OCI-LY3 (cell line): Measurements from ENCODE around the gene PZP.

Source experiments
- H2AFZ ChIP-seq: fragments of 200-600, 300-600 bp; shearing (Covaris generic); 2 replicates; pipeline ENCODE4 v1.6.0; 2014; ENCODE audit warnings: antibody characterized with exemption, low read depth, low read length
- H3K27ac ChIP-seq: fragments of 200-600, 300-600 bp; sonication (generic); 2 replicates; pipeline ENCODE4 v1.5.1; 2014; ENCODE audit warnings: mild to moderate bottlenecking, low read length, moderate library complexity, mixed read lengths
- H3K27me3 ChIP-seq: fragments of 200-600, 300-600 bp; sonication (generic); 2 replicates; pipeline ENCODE4 v1.6.1; 2014; ENCODE audit warnings: low read depth, low read length, mixed read lengths
- H3K36me3 ChIP-seq: fragments of 200-600, 300-600 bp; sonication (generic); replicated peaks from 2 replicates; pipeline ENCODE3; 2014; ENCODE audit warnings: low read depth, low read length, mixed read lengths
- H3K4me1 ChIP-seq: fragments of 300-600, 200-600 bp; sonication (generic); 2 replicates; pipeline ENCODE4 v1.6.1; 2014; ENCODE audit warnings: low read length, mixed read lengths
- H3K4me2 ChIP-seq: fragments of 200-600, 300-600 bp; sonication (generic); 2 replicates; pipeline ENCODE4 v1.6.1; 2014; ENCODE audit warnings: low read length, mixed read lengths
- H3K4me3 ChIP-seq: fragments of 300-600, 200-600 bp; sonication (generic); 2 replicates; pipeline ENCODE4 v1.5.1; 2014; ENCODE audit warnings: antibody characterized with exemption, mild to moderate bottlenecking, low read length, moderate library complexity
- H3K79me2 ChIP-seq: fragments of 300-600, 200-600 bp; shearing (Covaris generic); 2 replicates; pipeline ENCODE4 v1.6.1; 2014; ENCODE audit warnings: mild to moderate bottlenecking, low read length, mixed read lengths
- H3K9ac ChIP-seq: fragments of 300-600, 200-600 bp; shearing (Covaris generic); 2 replicates; pipeline ENCODE4 v1.6.0; 2014; ENCODE audit warnings: mild to moderate bottlenecking, low read length, moderate library complexity
- H3K9me3 ChIP-seq: fragments of 200-600, 300-600 bp; shearing (Covaris generic); 2 replicates; pipeline ENCODE4 v1.6.1; 2014; ENCODE audit warnings: low read length, mixed read lengths; ENCODE audit not compliant: insufficient read depth
- H4K20me1 ChIP-seq: fragments of 200-600, 300-600 bp; sonication (generic); 2 replicates; pipeline ENCODE4 v1.6.1; 2016; ENCODE audit warnings: low read length, mixed read lengths; ENCODE audit not compliant: insufficient read depth
- CTCF ChIP-seq: fragments of 200-600, 300-600 bp; sonication (generic); IDR thresholded peaks from 2 replicates; pipeline ENCODE4 v1.5.1; 2014; ENCODE audit warnings: antibody characterized with exemption, low read length, low read depth
- EZH2phosphoT487 ChIP-seq: fragments of 200-600 bp; shearing (Covaris generic); IDR thresholded peaks from 2 replicates; pipeline ENCODE4 v1.6.1; 2018; ENCODE audit warnings: antibody characterized with exemption, mixed run types, low read depth

PZP gene

GRCh38 chr12:9130244-9130643, 78.0 kb downstream of the PZP start:
- no peak overlapping the region for H3K4me2 ChIP-seq
- H3K9ac ChIP-seq: no peak overlapping the region
- H3K79me2 ChIP-seq: no peaks in the 10 kb centered on the region
- H3K27ac ChIP-seq: no peak overlapping the region
- H3K4me3 ChIP-seq: no peak overlapping the region
- H3K4me1 ChIP-seq: no peaks in the 10 kb centered on the region
- H3K9me3 ChIP-seq: no peaks in the 10 kb centered on the region
- H3K36me3 ChIP-seq: no peaks in the 10 kb centered on the region
- H4K20me1 ChIP-seq: no peaks in the 10 kb centered on the region
- TF ChIP-seq EZH2phosphoT487 (no peak), CTCF (no peak)
- no peak overlapping the region for H2AFZ ChIP-seq
- H3K27me3 ChIP-seq: no peaks in the 10 kb centered on the region

GRCh38 chr12:9127936-9128663, 80.1 kb downstream of the PZP start:
- Histone ChIP-seq H3K4me2 (no peak overlapping the region), H3K9me3 (no peaks in the 10 kb centered on the region), H4K20me1 (no peaks in the 10 kb centered on the region), H3K79me2 (no peaks in the 10 kb centered on the region), H3K4me1 (no peaks in the 10 kb centered on the region), H3K27ac (no peak overlapping the region), H3K27me3 (no peaks in the 10 kb centered on the region), H2AFZ (no peak overlapping the region), H3K4me3 (no peak overlapping the region), H3K36me3 (no peaks in the 10 kb centered on the region), H3K9ac (no peak overlapping the region)
- TF ChIP-seq CTCF (no peak), EZH2phosphoT487 (no peak)

DNA sequence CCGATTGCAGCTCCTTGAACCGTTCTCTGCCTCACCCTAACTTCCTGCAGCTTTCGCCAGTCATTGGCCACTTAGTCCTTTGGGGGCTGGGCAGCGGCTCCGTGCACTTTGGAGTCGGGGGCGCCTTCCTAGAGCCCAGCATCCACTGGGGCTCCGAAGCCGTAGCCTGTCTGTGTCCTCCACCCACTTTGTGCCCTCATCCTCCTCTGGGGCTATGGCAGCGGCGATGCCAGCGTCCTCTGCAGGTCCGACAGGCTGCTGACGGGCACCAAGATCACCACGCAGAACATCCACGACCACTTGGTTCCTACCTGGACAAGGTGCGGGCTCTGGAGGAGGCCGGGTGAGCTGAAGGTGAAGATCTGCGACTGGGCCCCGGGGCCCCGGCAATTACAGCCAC, 80.7 kb downstream of the PZP start:
- Histone ChIP-seq H3K9ac (no peak overlapping the region), H3K36me3 (no peaks in the 10 kb centered on the region), H3K27ac (no peak overlapping the region), H3K4me3 (no peak overlapping the region), H3K4me2 (no peak overlapping the region), H3K79me2 (no peaks in the 10 kb centered on the region), H2AFZ (no peak overlapping the region), H3K27me3 (no peaks in the 10 kb centered on the region), H3K9me3 (no peaks in the 10 kb centered on the region), H3K4me1 (no peaks in the 10 kb centered on the region), H4K20me1 (no peaks in the 10 kb centered on the region)
- no peak for TF ChIP-seq CTCF
- no peak for TF ChIP-seq EZH2phosphoT487

DNA sequence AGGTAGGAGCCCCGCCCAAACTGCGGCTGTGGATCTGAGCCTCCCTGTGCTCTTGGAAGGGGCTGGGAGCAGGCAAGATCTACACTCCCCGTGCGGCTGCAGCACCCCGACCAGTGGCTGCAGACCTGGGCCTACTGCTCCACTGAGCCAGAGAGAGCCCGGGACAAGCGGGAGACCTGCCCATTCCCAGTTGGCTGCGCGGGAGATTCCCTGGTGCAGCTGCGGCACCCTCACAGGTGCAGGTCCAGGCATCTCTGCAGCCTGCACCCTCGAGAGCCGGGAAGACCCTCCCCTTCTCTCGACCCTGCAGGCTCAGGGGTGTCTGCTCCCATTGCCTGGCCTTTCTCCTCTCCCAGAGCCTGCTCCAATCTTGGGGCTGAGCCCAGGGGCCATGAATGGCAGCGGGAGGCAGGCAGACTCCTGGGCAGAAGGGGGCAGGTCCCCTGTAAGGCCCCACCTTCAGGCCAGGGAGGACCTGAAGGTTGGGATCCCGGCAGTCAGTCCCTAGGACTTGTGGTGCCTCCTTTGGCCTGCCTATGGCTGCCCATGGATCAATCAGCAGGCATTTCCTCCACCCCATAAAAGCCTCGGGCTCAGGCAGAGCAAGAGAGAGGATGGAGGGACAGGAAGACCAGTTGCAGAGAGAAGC, 83.7 kb downstream of the PZP start:
- Histone ChIP-seq H4K20me1 (no peaks in the 10 kb centered on the region), H3K27me3 (no peaks in the 10 kb centered on the region), H3K9me3 (no peaks in the 10 kb centered on the region), H2AFZ (no peak overlapping the region), H3K4me1 (no peaks in the 10 kb centered on the region), H3K4me2 (no peak overlapping the region), H3K27ac (no peak overlapping the region), H3K4me3 (no peak overlapping the region), H3K79me2 (no peaks in the 10 kb centered on the region), H3K36me3 (no peaks in the 10 kb centered on the region), H3K9ac (no peak overlapping the region)
- no peak for TF ChIP-seq EZH2phosphoT487
- no peak for TF ChIP-seq CTCF
